Ovary (tissue), 3 donors: ENCODE measurements around the gene POU2AF1.

ENCODE experiments used
- CTCF ChIP-seq, 3 donors: fragments of 450-650 bp in 2 of 3; fragments of 200-600 bp in 1 of 3; IDR thresholded peaks; one replicate each; pipeline versions ENCODE4 v1.5.1 to v1.8.0; 2016 to 2022; ENCODE audit warnings: antibody characterized with exemption in 3 of 3, mild to moderate bottlenecking in 1 of 3
- POLR2A ChIP-seq: fragments of 450-650 bp; IDR thresholded peaks from one replicate; pipeline ENCODE4 v1.6.1; 2017; ENCODE audit warnings: antibody characterized with exemption, mild to moderate bottlenecking, moderate library complexity
- donor health status: DM: no; HTN: no; CAD: no.

- TF ChIP-seq CTCF (IDR thresholded peaks at IDR 0.05) = no peak
- no peak for TF ChIP-seq POLR2A
These were observed 30.9 kb downstream of the POU2AF1 start for GRCh38 chr11:111348147-111348546.
